HepG2 (cell line): ENCODE results near the gene KLF11. TPM values are rescaled to one million over a fixed set of nuclear protein-coding genes. Genes with fewer than 3 reads are reported as not detected.
A peak's percentile ranks its signal among the peaks of the same experiment; 100 is the strongest.

Experiments used
- BHLHE40 ChIP-seq: IDR thresholded peaks from 2 replicates; pipeline ENCODE4 v1.6.1; 2011; ENCODE audit warnings: low read length, improper control_type of control experiment
- BORCS8-MEF2B ChIP-seq: sonication (generic); formaldehyde crosslinking; IDR thresholded peaks from 2 replicates; pipeline ENCODE4 v1.8.0; 2022; ENCODE audit warnings: mild to moderate bottlenecking, missing genetic modification reagents
- BRD4 ChIP-seq: sonication (generic); formaldehyde crosslinking; IDR thresholded peaks from 2 replicates; pipeline ENCODE4 v1.4.0; 2020; ENCODE audit warnings: missing genetic modification reagents
- ELF3 ChIP-seq: IDR thresholded peaks from 2 replicates; pipeline ENCODE4 v1.6.1; 2016; ENCODE audit warnings: missing genetic modification reagents, missing compliant biosample characterization
- GABPB1 ChIP-seq: IDR thresholded peaks from 2 replicates; pipeline ENCODE4 v1.6.1; 2016; ENCODE audit warnings: mild to moderate bottlenecking, missing genetic modification reagents, moderate library complexity, missing compliant biosample characterization
- KLF11 ChIP-seq: IDR thresholded peaks from 2 replicates; pipeline ENCODE4 v1.6.1; 2016; ENCODE audit warnings: missing compliant biosample characterization
- SALL1 ChIP-seq: sonication (generic); formaldehyde crosslinking; IDR thresholded peaks from 2 replicates; pipeline ENCODE4 v1.8.0; 2022; ENCODE audit warnings: mild to moderate bottlenecking, missing genetic modification reagents
- SP2 ChIP-seq: sonication (generic); formaldehyde crosslinking; IDR thresholded peaks from 2 replicates; pipeline ENCODE4 v1.5.1; 2020; ENCODE audit warnings: mild to moderate bottlenecking, missing genetic modification reagents
- TBP ChIP-seq: sonication (generic); formaldehyde crosslinking; IDR thresholded peaks from 2 replicates; pipeline ENCODE4 v1.5.0; 2020; ENCODE audit warnings: missing genetic modification reagents
- TBX3 ChIP-seq: fragments of 450-650 bp; IDR thresholded peaks from 2 replicates; pipeline ENCODE4 v1.6.1; 2017; ENCODE audit warnings: antibody characterized with exemption, mild to moderate bottlenecking, inconsistent platforms, borderline replicate concordance
- THYN1 ChIP-seq: sonication (generic); formaldehyde crosslinking; IDR thresholded peaks from 2 replicates; pipeline ENCODE4 v1.8.1; 2023; ENCODE audit warnings: low read depth, mild to moderate bottlenecking, moderate library complexity, missing genetic modification reagents, borderline replicate concordance
- TOE1 ChIP-seq: sonication (generic); formaldehyde crosslinking; IDR thresholded peaks from 2 replicates; pipeline ENCODE4 v1.4.0; 2020; ENCODE audit warnings: mild to moderate bottlenecking, missing genetic modification reagents
- WIZ ChIP-seq: sonication (generic); formaldehyde crosslinking; IDR thresholded peaks from 2 replicates; pipeline ENCODE4 v1.5.1; 2020; ENCODE audit warnings: mild to moderate bottlenecking, missing genetic modification reagents
- ZFP36L1 ChIP-seq: sonication (generic); formaldehyde crosslinking; IDR thresholded peaks from 2 replicates; pipeline ENCODE4 v1.8.0; 2022; ENCODE audit warnings: mild to moderate bottlenecking, missing genetic modification reagents, moderate library complexity
- ZNF605 ChIP-seq: sonication (generic); formaldehyde crosslinking; IDR thresholded peaks from 2 replicates; pipeline ENCODE4 v1.8.0; 2022; ENCODE audit warnings: mild to moderate bottlenecking, missing genetic modification reagents
- ZNF780A ChIP-seq: sonication (generic); formaldehyde crosslinking; IDR thresholded peaks from 2 replicates; pipeline ENCODE4 v1.8.0; 2022; ENCODE audit warnings: mild to moderate bottlenecking, missing genetic modification reagents, moderate library complexity
- ZXDC ChIP-seq: sonication (generic); formaldehyde crosslinking; IDR thresholded peaks from 2 replicates; pipeline ENCODE4 v1.5.0; 2020; ENCODE audit warnings: mild to moderate bottlenecking, missing genetic modification reagents
- polyA plus RNA-seq, 8 experiments: library from polyadenylated mRNA; depleted of rRNA in 3 of 8; stranded (reverse) in 7 of 8; unstranded in 1 of 8; fragments of >200 nt; fragmentation: Illumina TruSeq in 4 of 8; extraction: Trizol in 4 of 8; gene quantifications; 2 replicates each; pipeline versions ENCODE4 v1.2.1 to v1.2.3, GENCODE V29; 2011 to 2016; ENCODE audit warnings: low read depth in 4 of 8, missing spikeins in 1 of 8, mixed read lengths in 1 of 8; ENCODE audit not compliant: insufficient read depth in 1 of 8
- total RNA-seq, 5 experiments: library from RNA; depleted of rRNA; stranded (reverse); fragments of >200 nt; fragmentation: Illumina TruSeq; extraction: Trizol; gene quantifications; 2 replicates each; pipeline ENCODE4 v1.2.3, GENCODE V29; 2016; ENCODE audit warnings: low read depth in 1 of 5
- TF ChIP-seq, protein P1 (sequence below): sonication (generic); formaldehyde crosslinking; IDR thresholded peaks from 2 replicates; pipeline ENCODE4 v1.4.0; 2020; ENCODE audit warnings: missing genetic modification reagents
- TF ChIP-seq, protein P2 (sequence below): sonication (generic); formaldehyde crosslinking; IDR thresholded peaks from 2 replicates; pipeline ENCODE4 v1.4.0; 2020; ENCODE audit warnings: mild to moderate bottlenecking, missing genetic modification reagents
- TF ChIP-seq, protein P3 (sequence below): sonication (generic); formaldehyde crosslinking; IDR thresholded peaks from 2 replicates; pipeline ENCODE4 v1.5.1; 2020; ENCODE audit warnings: mild to moderate bottlenecking, missing genetic modification reagents, moderate library complexity

KLF11 gene
- total and polyA plus RNA-seq, 2 of the 13 experiments (the other 11 are each of a cell fraction or from before 2014, with no cell fraction given), result 2.5 to 11.8 TPM

GRCh38 chr2:10072656-10073480, 29.5 kb downstream of the KLF11 start (continued):
- no peak for TF ChIP-seq BHLHE40
- no peak for TF ChIP-seq BRD4 (CRISPR knock-in tag)
- TF ChIP-seq THYN1 (CRISPR knock-in tag), result no peak
- no peak for TF ChIP-seq TBP (CRISPR knock-in tag)
- no peak for TF ChIP-seq TBX3
- TF ChIP-seq KLF11, result no peak
- TF ChIP-seq, protein P1, sequence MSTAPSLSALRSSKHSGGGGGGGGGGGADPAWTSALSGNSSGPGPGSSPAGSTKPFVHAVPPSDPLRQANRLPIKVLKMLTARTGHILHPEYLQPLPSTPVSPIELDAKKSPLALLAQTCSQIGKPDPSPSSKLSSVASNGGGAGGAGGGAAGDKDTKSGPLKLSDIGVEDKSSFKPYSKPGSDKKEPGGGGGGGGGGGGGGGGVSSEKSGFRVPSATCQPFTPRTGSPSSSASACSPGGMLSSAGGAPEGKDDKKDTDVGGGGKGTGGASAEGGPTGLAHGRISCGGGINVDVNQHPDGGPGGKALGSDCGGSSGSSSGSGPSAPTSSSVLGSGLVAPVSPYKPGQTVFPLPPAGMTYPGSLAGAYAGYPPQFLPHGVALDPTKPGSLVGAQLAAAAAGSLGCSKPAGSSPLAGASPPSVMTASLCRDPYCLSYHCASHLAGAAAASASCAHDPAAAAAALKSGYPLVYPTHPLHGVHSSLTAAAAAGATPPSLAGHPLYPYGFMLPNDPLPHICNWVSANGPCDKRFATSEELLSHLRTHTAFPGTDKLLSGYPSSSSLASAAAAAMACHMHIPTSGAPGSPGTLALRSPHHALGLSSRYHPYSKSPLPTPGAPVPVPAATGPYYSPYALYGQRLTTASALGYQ, result no peak
- TF ChIP-seq, protein P2, sequence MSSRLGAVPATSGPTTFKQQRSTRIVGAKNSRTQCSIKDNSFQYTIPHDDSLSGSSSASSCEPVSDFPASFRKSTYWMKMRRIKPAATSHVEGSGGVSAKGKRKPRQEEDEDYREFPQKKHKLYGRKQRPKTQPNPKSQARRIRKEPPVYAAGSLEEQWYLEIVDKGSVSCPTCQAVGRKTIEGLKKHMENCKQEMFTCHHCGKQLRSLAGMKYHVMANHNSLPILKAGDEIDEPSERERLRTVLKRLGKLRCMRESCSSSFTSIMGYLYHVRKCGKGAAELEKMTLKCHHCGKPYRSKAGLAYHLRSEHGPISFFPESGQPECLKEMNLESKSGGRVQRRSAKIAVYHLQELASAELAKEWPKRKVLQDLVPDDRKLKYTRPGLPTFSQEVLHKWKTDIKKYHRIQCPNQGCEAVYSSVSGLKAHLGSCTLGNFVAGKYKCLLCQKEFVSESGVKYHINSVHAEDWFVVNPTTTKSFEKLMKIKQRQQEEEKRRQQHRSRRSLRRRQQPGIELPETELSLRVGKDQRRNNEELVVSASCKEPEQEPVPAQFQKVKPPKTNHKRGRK (CRISPR knock-in tag), result no peak
- TF ChIP-seq, protein P3, sequence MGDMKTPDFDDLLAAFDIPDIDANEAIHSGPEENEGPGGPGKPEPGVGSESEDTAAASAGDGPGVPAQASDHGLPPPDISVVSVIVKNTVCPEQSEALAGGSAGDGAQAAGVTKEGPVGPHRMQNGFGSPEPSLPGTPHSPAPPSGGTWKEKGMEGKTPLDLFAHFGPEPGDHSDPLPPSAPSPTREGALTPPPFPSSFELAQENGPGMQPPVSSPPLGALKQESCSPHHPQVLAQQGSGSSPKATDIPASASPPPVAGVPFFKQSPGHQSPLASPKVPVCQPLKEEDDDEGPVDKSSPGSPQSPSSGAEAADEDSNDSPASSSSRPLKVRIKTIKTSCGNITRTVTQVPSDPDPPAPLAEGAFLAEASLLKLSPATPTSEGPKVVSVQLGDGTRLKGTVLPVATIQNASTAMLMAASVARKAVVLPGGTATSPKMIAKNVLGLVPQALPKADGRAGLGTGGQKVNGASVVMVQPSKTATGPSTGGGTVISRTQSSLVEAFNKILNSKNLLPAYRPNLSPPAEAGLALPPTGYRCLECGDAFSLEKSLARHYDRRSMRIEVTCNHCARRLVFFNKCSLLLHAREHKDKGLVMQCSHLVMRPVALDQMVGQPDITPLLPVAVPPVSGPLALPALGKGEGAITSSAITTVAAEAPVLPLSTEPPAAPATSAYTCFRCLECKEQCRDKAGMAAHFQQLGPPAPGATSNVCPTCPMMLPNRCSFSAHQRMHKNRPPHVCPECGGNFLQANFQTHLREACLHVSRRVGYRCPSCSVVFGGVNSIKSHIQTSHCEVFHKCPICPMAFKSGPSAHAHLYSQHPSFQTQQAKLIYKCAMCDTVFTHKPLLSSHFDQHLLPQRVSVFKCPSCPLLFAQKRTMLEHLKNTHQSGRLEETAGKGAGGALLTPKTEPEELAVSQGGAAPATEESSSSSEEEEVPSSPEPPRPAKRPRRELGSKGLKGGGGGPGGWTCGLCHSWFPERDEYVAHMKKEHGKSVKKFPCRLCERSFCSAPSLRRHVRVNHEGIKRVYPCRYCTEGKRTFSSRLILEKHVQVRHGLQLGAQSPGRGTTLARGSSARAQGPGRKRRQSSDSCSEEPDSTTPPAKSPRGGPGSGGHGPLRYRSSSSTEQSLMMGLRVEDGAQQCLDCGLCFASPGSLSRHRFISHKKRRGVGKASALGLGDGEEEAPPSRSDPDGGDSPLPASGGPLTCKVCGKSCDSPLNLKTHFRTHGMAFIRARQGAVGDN (CRISPR knock-in tag), result peak; percentile 52
- TF ChIP-seq GABPB1 (CRISPR knock-in tag), result no peak
- no peak for TF ChIP-seq ZFP36L1 (CRISPR knock-in tag)
- TF ChIP-seq ZNF780A (CRISPR knock-in tag), result no peak
- TF ChIP-seq ELF3 (CRISPR knock-in tag), result no peak
- TF ChIP-seq SP2, result no peak
- no peak for TF ChIP-seq BORCS8-MEF2B
- peak; percentile 74 for TF ChIP-seq SALL1 (CRISPR knock-in tag)
- no peak for TF ChIP-seq WIZ (CRISPR knock-in tag)
- no peak for TF ChIP-seq ZNF605
- no peak for TF ChIP-seq ZXDC
- no peak for TF ChIP-seq TOE1 (CRISPR knock-in tag)
